ENCODE measurements around the gene SLF2. TPM values are rescaled to one million over a fixed set of nuclear protein-coding genes. Genes with fewer than 3 reads are reported as not detected.

SLF2 gene
- total and polyA plus RNA-seq, 9 of the 15 experiments (the other 6 are each of a cell fraction or from before 2014, with no cell fraction given), result 1.7 to 18.4 (median 7.8) TPM

DNA sequence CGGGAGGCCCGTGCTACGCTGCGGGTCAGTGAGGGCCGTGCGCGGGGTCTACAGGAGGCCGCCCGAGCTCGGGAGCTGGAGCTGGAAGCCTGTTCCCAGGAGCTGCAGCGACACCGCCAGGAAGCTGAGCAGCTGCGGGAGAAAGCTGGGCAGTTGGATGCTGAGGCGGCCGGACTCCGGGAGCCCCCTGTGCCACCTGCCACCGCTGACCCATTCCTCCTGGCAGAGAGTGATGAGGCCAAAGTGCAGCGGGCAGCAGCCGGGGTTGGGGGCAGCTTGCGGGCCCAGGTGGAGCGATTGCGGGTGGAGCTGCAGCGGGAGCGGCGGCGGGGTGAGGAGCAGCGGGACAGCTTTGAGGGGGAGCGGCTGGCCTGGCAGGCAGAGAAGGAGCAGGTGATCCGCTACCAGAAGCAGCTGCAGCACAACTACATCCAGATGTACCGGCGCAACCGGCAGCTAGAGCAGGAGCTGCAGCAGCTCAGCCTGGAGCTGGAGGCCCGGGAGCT lies 93.9 kb downstream of the SLF2 start:
- H3K36me3 ChIP-seq (ENCODE audit: control insufficient read depth, insufficient read depth, low read length), result peaks cover 46% of the 10 kb centered on the region; the same call in 2 of the 3 replicates
- no peaks in the 10 kb centered on the region for H3K9me3 ChIP-seq (replicated peaks; ENCODE audit: control insufficient read depth, insufficient read depth, low read depth, low read length)
- no peak overlapping the region for H3K4me2 ChIP-seq (ENCODE audit: insufficient read depth, low read length)
- no peak overlapping the region for H3K27ac ChIP-seq (ENCODE audit: extremely low read depth, low read depth, low read length)
- 89% methylated on average over 22 of the region's 33 CpGs for WGBS (ENCODE audit: insufficient coverage, low coverage, missing lambda C conversion rate)
- no peak for ATAC-seq
- no TSS peak for BruUV-seq (replicated peaks)
- peak overlapping the region in 1 of 2 experiments; percentile 35; a peak in 1 of 4 replicates for H3K9ac ChIP-seq (ENCODE audit: insufficient read depth in 1 of 2, low read depth in 2 of 2, low read length in 2 of 2)
- in situ Hi-C loops (cut with MboI) (no loop called here), intact Hi-C loops (cut with micrococcal nuclease) (no loop called here)
- no peak for FAIRE-seq
- TF ChIP-seq FOXK1 (CRISPR knock-in tag; IDR thresholded peaks at IDR 0.05; ENCODE audit: borderline replicate concordance), result no peak
- TF ChIP-seq SOX6 (IDR thresholded peaks at IDR 0.05), result no peak
- no peak for TF ChIP-seq NUFIP1 (IDR thresholded peaks at IDR 0.05; ENCODE audit: partially characterized antibody)
- TF ChIP-seq, protein P1, sequence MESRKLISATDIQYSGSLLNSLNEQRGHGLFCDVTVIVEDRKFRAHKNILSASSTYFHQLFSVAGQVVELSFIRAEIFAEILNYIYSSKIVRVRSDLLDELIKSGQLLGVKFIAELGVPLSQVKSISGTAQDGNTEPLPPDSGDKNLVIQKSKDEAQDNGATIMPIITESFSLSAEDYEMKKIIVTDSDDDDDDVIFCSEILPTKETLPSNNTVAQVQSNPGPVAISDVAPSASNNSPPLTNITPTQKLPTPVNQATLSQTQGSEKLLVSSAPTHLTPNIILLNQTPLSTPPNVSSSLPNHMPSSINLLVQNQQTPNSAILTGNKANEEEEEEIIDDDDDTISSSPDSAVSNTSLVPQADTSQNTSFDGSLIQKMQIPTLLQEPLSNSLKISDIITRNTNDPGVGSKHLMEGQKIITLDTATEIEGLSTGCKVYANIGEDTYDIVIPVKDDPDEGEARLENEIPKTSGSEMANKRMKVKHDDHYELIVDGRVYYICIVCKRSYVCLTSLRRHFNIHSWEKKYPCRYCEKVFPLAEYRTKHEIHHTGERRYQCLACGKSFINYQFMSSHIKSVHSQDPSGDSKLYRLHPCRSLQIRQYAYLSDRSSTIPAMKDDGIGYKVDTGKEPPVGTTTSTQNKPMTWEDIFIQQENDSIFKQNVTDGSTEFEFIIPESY (CRISPR knock-in tag; IDR thresholded peaks at IDR 0.05), result peak; percentile 93
- TF ChIP-seq RBFOX2 (IDR thresholded peaks at IDR 0.05; ENCODE audit: low read depth, low read length), result 0 out of 2 replicates have a peak, but pooled peaks have one; percentile 5
- H3K4me1 ChIP-seq (replicated peaks in 1 of 2; ENCODE audit: control insufficient read depth in 2 of 2, insufficient read depth in 2 of 2, low read length in 2 of 2), result peaks cover 5 to 53% of the 10 kb centered on the region in 2 experiments; a peak in 4 of 5 replicates
- no peaks in the 10 kb centered on the region for H3K27me3 ChIP-seq (ENCODE audit: control insufficient read depth in 2 of 2, insufficient read depth in 2 of 2, low read length in 2 of 2)
- ChIA-PET CTCF (ENCODE audit: low intra/inter-chr PET ratio) (no interaction called here), POLR2A (interaction anchor here (0.6 to 1.5 kb wide), 5 partner anchors 11 to 215 kb away, joined by 3 read pairs; no protein-coding TSS in a partner anchor)
- no peak overlapping the region for H2AFZ ChIP-seq (ENCODE audit: low read depth, low read length)
- H3K79me2 ChIP-seq (ENCODE audit: control insufficient read depth, insufficient read depth, low read length), result peaks cover 14% of the 10 kb centered on the region
- no peaks in the 10 kb centered on the region for H3K9me1 ChIP-seq (ENCODE audit: control insufficient read depth, insufficient read depth, low read length)
- DNase-seq (ENCODE audit: extremely low read depth in 1 of 4, low spot score in 3 of 4), result no peak
- no peak overlapping the region for H3K4me3 ChIP-seq
- H4K20me1 ChIP-seq (replicated peaks; ENCODE audit: control insufficient read depth, insufficient read depth, low read length), result no peaks in the 10 kb centered on the region
